KMS-11 (cell line): ENCODE data around the gene NT5DC2.

Source experiments
- H2AFZ ChIP-seq: fragments of 200-600 bp; sonication (generic); 2 replicates; pipeline ENCODE4 v1.6.1; 2016; ENCODE audit warnings: antibody characterized with exemption, mixed run types, low read depth
- H3K27ac ChIP-seq: fragments of 200-600 bp; sonication (generic); 2 replicates; pipeline ENCODE4 v1.6.1; 2016; ENCODE audit warnings: mild to moderate bottlenecking, mixed run types
- H3K27me3 ChIP-seq: fragments of 200-600 bp; sonication (generic); 2 replicates; pipeline ENCODE4 v1.6.1; 2017; ENCODE audit warnings: mild to moderate bottlenecking, low read depth, mixed run types, moderate library complexity; ENCODE audit not compliant: insufficient read depth
- H3K36me3 ChIP-seq: fragments of 200-600 bp; sonication (generic); 2 replicates; pipeline ENCODE4 v1.6.1; 2017; ENCODE audit warnings: mild to moderate bottlenecking, mixed run types; ENCODE audit not compliant: insufficient read depth
- H3K4me1 ChIP-seq: fragments of 200-600 bp; sonication (generic); 2 replicates; pipeline ENCODE4 v1.6.1; 2016; ENCODE audit warnings: mild to moderate bottlenecking, low read depth, mixed run types; ENCODE audit not compliant: poor library complexity, severe bottlenecking
- H3K4me2 ChIP-seq: fragments of 200-600 bp; sonication (generic); 2 replicates; pipeline ENCODE4 v1.7.0; 2016; ENCODE audit warnings: mild to moderate bottlenecking, mixed run types
- H3K4me3 ChIP-seq: fragments of 200-600 bp; sonication (generic); IDR thresholded peaks from 2 replicates; pipeline ENCODE4 v1.6.1; 2017; ENCODE audit warnings: low read depth, low read length, mixed read lengths; ENCODE audit not compliant: insufficient read depth
- H3K79me2 ChIP-seq: fragments of 200-600 bp; sonication (generic); 2 replicates; pipeline ENCODE4 v1.6.1; 2016; ENCODE audit warnings: low read depth, mixed run types; ENCODE audit not compliant: insufficient read depth
- H3K9ac ChIP-seq: fragments of 200-600 bp; sonication (generic); 2 replicates; pipeline ENCODE4 v1.6.1; 2016; ENCODE audit warnings: mild to moderate bottlenecking, mixed run types
- H4K20me1 ChIP-seq: fragments of 200-600 bp; sonication (generic); 2 replicates; pipeline ENCODE4 v1.6.1; 2016; ENCODE audit warnings: mild to moderate bottlenecking, mixed run types; ENCODE audit not compliant: insufficient read depth
- TF ChIP-seq, protein P1 (sequence below): fragments of 200-600 bp; sonication (generic); conservative IDR thresholded peaks from 2 replicates; pipeline ENCODE4 v1.6.1; 2017; ENCODE audit warnings: low read depth, mild to moderate bottlenecking, antibody characterized with exemption, low read length, moderate library complexity, mixed read lengths

NT5DC2 gene

DNA sequence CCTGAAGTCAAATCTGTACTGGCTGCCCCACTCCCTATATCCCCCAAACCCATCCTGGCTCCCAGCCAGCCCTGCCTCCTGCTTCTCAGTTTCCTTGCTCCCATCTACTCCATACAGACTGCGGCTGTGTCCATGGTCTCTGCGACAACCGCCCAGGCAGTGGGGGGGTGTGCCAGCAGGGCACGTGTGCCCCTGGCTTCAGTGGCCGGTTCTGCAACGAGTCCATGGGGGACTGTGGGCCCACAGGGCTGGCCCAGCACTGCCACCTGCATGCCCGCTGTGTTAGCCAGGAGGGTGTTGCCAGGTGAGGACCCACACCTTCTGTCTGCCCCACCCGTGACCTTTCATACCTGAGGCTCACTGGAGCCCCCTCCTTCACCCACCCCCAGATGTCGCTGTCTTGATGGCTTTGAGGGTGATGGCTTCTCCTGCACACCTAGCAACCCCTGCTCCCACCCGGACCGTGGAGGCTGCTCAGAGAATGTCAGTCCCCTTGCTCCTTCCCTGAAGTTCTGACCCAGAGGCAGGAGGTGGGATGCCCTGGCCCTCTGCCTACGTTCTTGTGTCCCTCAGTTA is 23.8 kb downstream of the NT5DC2 start:
- H3K27me3 ChIP-seq = no peaks in the 10 kb centered on the region

DNA sequence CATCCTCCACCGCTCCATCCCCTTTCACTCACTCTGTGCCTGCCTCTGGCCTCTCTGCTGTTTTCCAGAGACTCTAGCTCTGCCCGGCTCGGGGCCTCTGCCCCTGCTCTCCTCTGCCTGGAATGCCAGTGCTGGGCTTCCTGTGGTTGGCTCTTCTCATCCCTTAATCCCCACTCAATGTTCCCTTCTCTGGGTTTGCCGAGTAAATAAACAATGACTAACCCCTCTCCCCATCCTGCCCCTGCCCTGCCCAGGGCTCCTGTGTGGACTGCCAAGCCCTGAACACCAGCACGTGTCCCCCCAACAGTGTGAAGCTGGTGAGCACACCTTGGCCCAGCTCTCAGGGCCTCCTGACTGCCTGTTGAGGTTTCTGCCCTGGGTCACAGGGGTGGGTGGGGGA is 26.3 kb downstream of the NT5DC2 start:
- Histone ChIP-seq H4K20me1 (no peaks in the 10 kb centered on the region), H3K4me3 (no peak overlapping the region), H3K4me2 (no peak overlapping the region), H3K9ac (no peak overlapping the region), H3K27ac (no peak overlapping the region), H3K4me1 (no peaks in the 10 kb centered on the region), H3K79me2 (no peaks in the 10 kb centered on the region), H3K36me3 (no peaks in the 10 kb centered on the region), H3K27me3 (no peaks in the 10 kb centered on the region), H2AFZ (no peak overlapping the region)
- TF ChIP-seq, protein P1, sequence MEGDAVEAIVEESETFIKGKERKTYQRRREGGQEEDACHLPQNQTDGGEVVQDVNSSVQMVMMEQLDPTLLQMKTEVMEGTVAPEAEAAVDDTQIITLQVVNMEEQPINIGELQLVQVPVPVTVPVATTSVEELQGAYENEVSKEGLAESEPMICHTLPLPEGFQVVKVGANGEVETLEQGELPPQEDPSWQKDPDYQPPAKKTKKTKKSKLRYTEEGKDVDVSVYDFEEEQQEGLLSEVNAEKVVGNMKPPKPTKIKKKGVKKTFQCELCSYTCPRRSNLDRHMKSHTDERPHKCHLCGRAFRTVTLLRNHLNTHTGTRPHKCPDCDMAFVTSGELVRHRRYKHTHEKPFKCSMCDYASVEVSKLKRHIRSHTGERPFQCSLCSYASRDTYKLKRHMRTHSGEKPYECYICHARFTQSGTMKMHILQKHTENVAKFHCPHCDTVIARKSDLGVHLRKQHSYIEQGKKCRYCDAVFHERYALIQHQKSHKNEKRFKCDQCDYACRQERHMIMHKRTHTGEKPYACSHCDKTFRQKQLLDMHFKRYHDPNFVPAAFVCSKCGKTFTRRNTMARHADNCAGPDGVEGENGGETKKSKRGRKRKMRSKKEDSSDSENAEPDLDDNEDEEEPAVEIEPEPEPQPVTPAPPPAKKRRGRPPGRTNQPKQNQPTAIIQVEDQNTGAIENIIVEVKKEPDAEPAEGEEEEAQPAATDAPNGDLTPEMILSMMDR = no peak

More for the DNA sequence above, 23.8 kb downstream of the NT5DC2 start:
- Histone ChIP-seq H3K4me3 (no peak overlapping the region), H2AFZ (no peak overlapping the region), H3K4me1 (no peaks in the 10 kb centered on the region), H3K4me2 (no peak overlapping the region), H3K9ac (no peak overlapping the region), H3K27ac (no peak overlapping the region), H3K79me2 (no peaks in the 10 kb centered on the region), H4K20me1 (no peaks in the 10 kb centered on the region), H3K36me3 (no peaks in the 10 kb centered on the region)
- TF ChIP-seq, protein P1 = no peak

DNA sequence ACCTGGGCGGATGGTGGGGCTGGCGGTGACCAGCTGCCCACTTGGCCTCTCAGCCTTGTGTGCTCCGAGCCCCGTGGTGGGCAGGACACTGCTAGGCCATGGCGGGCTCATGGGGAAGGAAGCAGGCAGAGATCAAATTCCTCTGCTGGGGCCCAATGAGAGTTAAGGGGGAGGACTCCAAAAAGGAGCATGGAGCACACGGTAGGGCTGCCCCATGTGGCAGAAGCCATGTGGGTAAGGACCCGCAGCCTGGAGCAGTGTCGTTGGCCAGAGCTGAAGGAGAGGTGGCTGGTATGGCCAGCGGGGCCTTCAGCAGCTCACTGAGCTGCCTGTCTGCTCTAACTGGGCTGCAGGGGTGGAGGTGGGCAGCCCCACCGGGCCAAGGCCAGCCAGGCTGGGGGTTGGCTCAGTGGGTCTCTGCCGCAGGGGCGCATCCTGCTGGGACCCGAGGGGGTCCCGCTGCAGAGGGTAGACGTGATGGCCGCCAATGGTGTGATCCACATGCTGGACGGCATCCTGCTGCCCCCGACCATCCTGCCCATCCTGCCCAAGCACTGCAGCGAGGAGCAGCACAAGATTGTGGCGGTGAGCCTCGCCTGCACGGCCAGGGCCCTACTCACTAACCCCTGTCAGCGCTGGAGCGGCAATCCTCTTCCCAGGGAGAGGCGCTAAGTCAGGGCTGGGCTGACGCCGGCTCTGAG is 27.2 kb downstream of the NT5DC2 start:
- no peaks in the 10 kb centered on the region for H3K36me3 ChIP-seq
- TF ChIP-seq, protein P1 = no peak
- no peak overlapping the region for H3K9ac ChIP-seq
- H2AFZ ChIP-seq = no peak overlapping the region
- no peaks in the 10 kb centered on the region for H4K20me1 ChIP-seq
- no peak overlapping the region for H3K27ac ChIP-seq
- no peak overlapping the region for H3K4me3 ChIP-seq
- no peaks in the 10 kb centered on the region for H3K4me1 ChIP-seq
- H3K4me2 ChIP-seq = no peak overlapping the region
- H3K79me2 ChIP-seq = no peaks in the 10 kb centered on the region
- H3K27me3 ChIP-seq = no peaks in the 10 kb centered on the region

DNA sequence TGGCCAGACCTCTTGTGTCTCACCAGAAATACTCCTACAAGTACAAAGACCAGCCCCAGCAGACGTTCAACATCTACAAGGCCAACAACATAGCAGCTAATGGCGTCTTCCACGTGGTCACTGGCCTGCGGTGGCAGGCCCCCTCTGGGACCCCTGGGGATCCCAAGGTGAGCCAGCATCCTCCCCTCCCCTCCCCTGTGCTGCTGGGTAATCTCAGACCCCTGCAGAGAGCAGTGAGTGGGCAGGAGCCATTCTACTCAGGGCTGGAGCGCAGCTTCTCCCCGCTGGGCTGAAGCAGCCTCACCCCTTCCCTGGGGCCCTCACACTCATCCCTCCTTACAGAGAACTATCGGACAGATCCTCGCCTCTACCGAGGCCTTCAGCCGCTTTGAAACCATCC is 28.7 kb downstream of the NT5DC2 start:
- no peaks in the 10 kb centered on the region for H3K27me3 ChIP-seq
- TF ChIP-seq, protein P1 = no peak
- H3K79me2 ChIP-seq = no peaks in the 10 kb centered on the region
- H3K4me1 ChIP-seq = no peaks in the 10 kb centered on the region
- no peak overlapping the region for H3K4me2 ChIP-seq
- H3K4me3 ChIP-seq = no peak overlapping the region
- H3K36me3 ChIP-seq = no peaks in the 10 kb centered on the region
- H4K20me1 ChIP-seq = no peaks in the 10 kb centered on the region
- no peak overlapping the region for H3K27ac ChIP-seq
- H2AFZ ChIP-seq = no peak overlapping the region
- no peak overlapping the region for H3K9ac ChIP-seq
